NCI-H2171 treated with DMSO at 0.1 percent for 48 hours (cell line): ENCODE data around the gene GRK5.
"Not testable (repeated sequence)": the region's sequence is repeated elsewhere in the genome, so short reads cannot be mapped to it uniquely, and the experiment has no call there.

Experiments used
- DNase-seq: peaks from one replicate; lab custom pipeline; 2025; lab: John Stamatoyannopoulos, UW

The GRK5 gene

GRCh38 chr10:119422682-119423509 lies 215.5 kb downstream of the GRK5 start:
- no peak for DNase-seq

DNA sequence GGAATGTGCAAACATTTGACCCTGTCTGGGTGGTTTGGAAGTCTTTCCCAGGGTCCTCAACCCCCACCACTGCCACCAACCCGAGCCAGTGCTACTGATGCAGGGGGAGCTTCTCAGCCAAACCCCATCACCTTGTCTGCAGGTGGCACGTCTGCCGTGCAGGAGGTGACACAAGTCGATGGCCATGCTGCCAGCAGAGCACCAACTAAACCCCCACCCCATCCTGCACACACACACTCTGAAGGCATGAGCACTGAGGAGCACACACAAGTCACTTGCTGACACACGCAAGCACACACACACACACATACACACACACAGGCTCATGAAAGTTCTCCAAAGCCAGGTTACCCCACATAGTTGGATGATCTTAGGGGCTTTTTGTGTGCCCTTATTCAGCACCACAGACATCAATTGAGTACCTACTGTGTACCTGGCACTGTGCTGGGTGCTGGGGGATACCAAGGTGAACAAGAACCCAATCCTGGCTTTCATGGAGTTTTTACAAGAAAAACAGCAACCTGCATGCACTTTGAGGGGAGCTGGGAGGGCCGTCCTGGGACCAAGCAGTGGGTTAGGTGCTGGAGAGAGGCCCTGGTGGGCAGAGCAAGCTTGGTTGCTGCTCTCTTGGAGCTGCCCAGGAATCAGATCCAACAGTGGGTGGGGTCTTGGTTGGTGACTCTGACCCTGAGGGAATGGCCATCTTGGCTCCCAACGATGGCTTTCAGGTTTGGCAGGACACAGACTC lies 216.3 kb downstream of the GRK5 start:
- DNase-seq = no peak

DNA sequence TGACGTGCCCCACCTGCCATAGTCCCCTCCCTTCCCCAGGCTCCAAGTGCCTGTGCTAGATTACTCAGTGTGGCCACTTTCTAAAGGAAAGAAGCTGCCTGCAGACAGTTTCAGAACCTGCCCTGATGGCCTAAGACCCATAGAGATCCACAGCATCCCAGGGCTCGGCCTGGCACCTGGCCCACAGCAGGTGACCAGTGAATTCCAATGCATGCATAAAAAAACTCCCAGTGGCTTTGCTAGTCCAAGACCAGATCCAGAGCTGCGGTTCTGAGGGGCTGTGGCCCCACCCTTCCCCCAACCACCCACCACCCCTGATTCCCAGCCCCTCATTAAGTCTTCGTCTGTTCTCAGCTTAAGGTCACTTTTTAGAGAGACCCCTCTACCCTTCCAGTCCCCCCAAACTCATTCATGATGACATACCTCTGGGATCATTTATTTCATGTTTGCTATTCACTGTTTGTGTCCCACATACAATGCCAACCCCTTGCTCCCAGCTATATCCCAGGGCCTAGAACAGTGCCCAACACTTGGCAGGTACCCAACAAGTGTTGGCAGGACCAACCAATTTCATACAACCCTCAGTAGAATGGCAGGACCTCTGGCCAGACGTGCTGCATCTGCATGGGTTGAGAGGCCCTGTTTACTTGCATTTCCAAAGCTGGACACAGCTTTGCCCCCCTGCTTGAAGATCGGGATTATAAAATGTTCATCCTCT lies 217.0 kb downstream of the GRK5 start:
- no peak for DNase-seq

GRCh38 chr10:119425102-119425880 lies 217.9 kb downstream of the GRK5 start:
- DNase-seq = no peak

DNA sequence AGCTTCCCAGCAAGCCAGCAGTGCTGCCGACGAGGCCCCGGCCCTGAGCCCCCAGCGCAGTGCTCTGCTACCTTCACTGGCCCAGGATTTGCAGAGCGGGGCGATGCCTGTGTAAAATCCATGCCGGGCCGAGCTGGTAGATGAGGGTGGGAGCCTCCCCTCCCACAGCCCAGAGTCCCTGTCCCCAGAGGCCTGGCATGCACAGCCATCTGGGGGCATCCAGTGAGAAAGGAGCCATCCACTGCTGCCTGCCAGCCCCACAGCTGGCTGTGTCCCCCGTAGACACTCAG lies 218.5 kb downstream of the GRK5 start:
- no peak for DNase-seq

DNA sequence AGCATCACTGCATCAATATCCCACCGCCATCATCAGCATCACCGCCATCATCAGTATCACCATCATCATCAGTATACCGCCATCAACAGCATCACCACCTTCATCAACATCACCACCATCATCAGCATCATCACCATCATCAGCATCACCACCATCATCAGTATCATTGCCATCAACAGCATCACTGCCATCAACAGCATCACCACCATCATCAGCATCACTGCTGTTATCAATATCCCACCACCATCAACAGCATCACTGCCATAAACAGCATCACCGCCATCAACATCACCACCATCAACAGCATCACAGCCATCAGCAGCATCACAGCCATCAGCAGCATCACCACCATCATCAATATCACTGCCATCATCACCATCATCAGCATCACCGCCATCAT lies 219.3 kb downstream of the GRK5 start:
- DNase-seq = no peak

DNA sequence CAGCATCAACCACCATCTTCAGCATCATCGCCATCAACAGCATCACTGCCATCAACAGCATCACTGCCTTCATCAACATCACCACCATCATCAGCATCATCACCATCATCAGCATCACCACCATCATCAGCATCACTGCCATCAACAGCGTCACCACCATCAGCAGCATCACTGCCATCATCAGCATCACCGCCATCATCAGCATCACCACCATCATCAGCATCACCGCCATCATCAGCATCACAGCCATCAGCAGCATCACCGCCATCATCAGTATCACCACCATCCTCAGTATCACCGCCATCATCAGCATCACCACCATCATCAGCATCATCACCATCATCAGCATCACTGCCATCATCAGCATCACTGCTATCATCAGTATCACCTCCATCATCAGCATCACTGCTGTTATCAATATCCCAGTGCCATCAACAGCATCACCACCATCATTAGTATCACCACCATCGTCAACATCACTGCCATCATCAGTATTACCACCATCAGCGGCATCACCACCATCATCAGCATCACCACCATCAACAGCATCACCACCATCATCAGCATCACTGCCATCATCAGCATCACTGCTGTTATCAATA lies 220.0 kb downstream of the GRK5 start:
- DNase-seq = no peak

- DNase-seq = no peak
Observed at GRCh38 chr10:119428789-119429188, 221.4 kb downstream of the GRK5 start.

DNA sequence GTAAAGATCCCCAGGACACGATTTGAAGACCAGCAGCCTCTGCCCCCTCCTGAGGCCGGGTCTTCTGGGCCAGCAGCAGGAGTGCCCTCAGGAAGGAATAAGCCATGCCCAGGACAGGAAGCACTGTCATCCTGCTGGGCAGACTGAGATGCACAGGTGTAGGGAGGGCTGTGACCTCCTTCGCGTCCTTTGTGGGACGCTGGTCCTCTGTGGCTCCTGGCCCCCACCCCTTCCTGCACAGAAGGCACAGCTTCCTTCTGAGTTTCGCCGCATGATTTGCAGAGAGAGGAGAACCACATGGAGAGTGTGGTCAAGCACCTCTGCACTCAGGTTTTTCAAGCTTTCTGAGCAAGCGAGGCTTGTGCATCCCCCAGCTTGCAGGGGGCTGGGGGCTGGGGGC lies 222.4 kb downstream of the GRK5 start:
- no peak for DNase-seq

DNA sequence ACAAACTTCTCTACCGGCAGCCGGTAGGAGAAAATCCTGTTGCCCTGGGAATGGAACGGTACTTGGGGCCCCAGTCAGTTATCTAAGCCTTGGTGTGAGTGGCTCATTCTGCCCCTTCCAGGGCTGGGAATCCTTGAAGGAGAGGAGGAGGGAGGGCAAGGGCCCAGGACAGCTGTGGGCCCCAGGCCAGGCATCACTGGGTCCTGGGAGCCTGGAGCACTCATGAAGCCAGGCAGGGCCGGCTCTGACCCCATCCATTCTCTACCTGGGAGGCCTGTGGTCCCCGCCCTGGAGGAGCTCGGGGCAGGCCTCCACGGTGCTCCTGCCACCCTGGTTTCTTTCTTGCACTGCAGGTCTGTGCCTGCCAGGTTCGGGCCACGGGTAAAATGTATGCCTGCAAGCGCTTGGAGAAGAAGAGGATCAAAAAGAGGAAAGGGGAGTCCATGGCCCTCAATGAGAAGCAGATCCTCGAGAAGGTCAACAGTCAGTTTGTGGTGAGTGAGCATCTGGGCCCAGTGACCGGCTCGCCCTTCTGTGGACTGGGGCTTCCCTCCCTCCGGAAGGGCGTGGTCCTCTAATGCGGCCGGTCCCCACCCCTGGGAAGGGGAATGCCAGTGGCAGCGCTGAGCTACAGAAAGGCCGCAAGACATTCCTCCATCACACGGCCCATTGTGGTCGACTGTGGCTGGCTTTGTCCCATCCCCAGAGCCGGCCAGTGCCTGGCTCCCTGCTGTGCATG lies 223.8 kb downstream of the GRK5 start:
- DNase-seq = no peak

- no peak for DNase-seq
Observed at GRCh38 chr10:119431773-119432135, 224.4 kb downstream of the GRK5 start.

- DNase-seq = not testable (repeated sequence)
Observed at GRCh38 chr10:119434942-119435341, 227.6 kb downstream of the GRK5 start.

- DNase-seq = no peak
Observed at GRCh38 chr10:119438717-119439116, 231.3 kb downstream of the GRK5 start.

GRCh38 chr10:119439922-119440321 lies 232.6 kb downstream of the GRK5 start:
- no peak for DNase-seq

- DNase-seq = no peak
Observed at GRCh38 chr10:119441151-119441821, 233.9 kb downstream of the GRK5 start.

- DNase-seq = no peak
Observed at GRCh38 chr10:119441921-119442757, 234.8 kb downstream of the GRK5 start.

GRCh38 chr10:119442758-119443060 lies 235.3 kb downstream of the GRK5 start:
- no peak for DNase-seq

DNA sequence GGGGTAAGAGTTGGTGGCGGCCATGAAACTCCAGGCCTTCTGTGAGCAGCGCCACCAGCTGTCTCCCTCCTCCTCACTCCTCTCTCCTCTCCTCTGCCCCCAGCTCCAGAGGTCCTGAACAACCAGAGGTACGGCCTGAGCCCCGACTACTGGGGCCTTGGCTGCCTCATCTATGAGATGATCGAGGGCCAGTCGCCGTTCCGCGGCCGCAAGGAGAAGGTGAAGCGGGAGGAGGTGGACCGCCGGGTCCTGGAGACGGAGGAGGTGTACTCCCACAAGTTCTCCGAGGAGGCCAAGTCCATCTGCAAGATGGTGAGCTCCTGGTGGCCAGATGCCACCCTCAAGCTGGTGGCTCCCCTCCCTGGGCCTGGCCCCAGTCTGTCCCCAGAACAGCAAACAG lies 236.1 kb downstream of the GRK5 start:
- no peak for DNase-seq

- DNase-seq = no peak
Observed at GRCh38 chr10:119443970-119444660, 236.7 kb downstream of the GRK5 start.
